ENCODE measurements around the gene ZCCHC7.

GRCh38 chr9:37248651-37249163 is 128.3 kb downstream of the ZCCHC7 start:
- TF ChIP-seq EZH2 (IDR thresholded peaks at IDR 0.05; ENCODE audit: insufficient read depth, poor library complexity, severe bottlenecking) (no peak), EZH2phosphoT487 (IDR thresholded peaks at IDR 0.05; ENCODE audit: insufficient read depth, low read depth) (no peak)

All from GM23248 (cell line).